K562 (cell line): ENCODE results near the gene KCTD11. TPM values are rescaled to one million over a fixed set of nuclear protein-coding genes. Genes with fewer than 3 reads are reported as not detected.

Experiments
- ATF6 ChIP-seq: sonication (generic); formaldehyde crosslinking; IDR thresholded peaks from 2 replicates; pipeline ENCODE4 v1.4.0; 2020; ENCODE audit warnings: mild to moderate bottlenecking, missing genetic modification reagents
- CREBBP ChIP-seq: IDR thresholded peaks from one replicate; pipeline ENCODE4 v1.6.1; 2012; ENCODE audit warnings: low read depth, mild to moderate bottlenecking, control low read depth, inconsistent platforms, low read length
- CTCF ChIP-seq, 3 experiments: IDR thresholded peaks in 2 of 3; conservative IDR thresholded peaks in 1 of 3; 2 replicates each; pipeline ENCODE4 v1.5.1; 2011 to 2012; ENCODE audit warnings: low read length in 3 of 3, mild to moderate bottlenecking in 3 of 3, control low read depth in 2 of 3, improper control_type of control experiment in 1 of 3, inconsistent platforms in 1 of 3, low read depth in 1 of 3, mixed read lengths in 1 of 3, moderate library complexity in 1 of 3; ENCODE audit not compliant: insufficient read depth in 2 of 3
- ESRRA ChIP-seq: fragments of 450-650 bp; IDR thresholded peaks from 2 replicates; pipeline ENCODE4 v1.6.1; 2014; ENCODE audit warnings: low read depth, mild to moderate bottlenecking, moderate library complexity, borderline replicate concordance
- GABPA ChIP-seq: fragments of 200-800 bp; sonication (Bioruptor generic); conservative IDR thresholded peaks from 2 replicates; pipeline ENCODE4 v1.6.1; 2016; ENCODE audit warnings: low read depth, missing genetic modification characterization, missing compliant biosample characterization
- GTF3C2 ChIP-seq: IDR thresholded peaks from 3 replicates; pipeline ENCODE4 v1.6.1; 2011; ENCODE audit warnings: borderline replicate concordance, mild to moderate bottlenecking, moderate library complexity; ENCODE audit not compliant: insufficient read length; ENCODE audit errors: extremely low read depth
- NUFIP1 ChIP-seq: fragments of 450-650 bp; IDR thresholded peaks from 2 replicates; pipeline ENCODE4 v1.6.1; 2018; ENCODE audit not compliant: partially characterized antibody
- RB1 ChIP-seq: fragments of 450-650 bp; IDR thresholded peaks from 2 replicates; pipeline ENCODE4 v1.6.1; 2017; ENCODE audit warnings: low read depth, mild to moderate bottlenecking
- RHOXF2B ChIP-seq: fragments of 250-450 bp; sonication (Bioruptor Pico); conservative IDR thresholded peaks from 2 replicates; pipeline ENCODE4 v1.5.1; 2021
- SRF ChIP-seq, 2 experiments: fragments of 250-450, 450-650 bp in 1 of 2; sonication (Bioruptor Pico) in 1 of 2; sonication (generic) in 1 of 2; formaldehyde crosslinking; IDR thresholded peaks; 2 replicates each; pipeline versions ENCODE4 v1.5.0 to v1.5.1; 2020 to 2022; ENCODE audit warnings: mild to moderate bottlenecking in 1 of 2, missing genetic modification reagents in 1 of 2
- TFAP4 ChIP-seq: sonication (generic); formaldehyde crosslinking; IDR thresholded peaks from 2 replicates; pipeline ENCODE4 v1.8.0; 2022; ENCODE audit warnings: missing genetic modification reagents, mild to moderate bottlenecking, moderate library complexity, borderline replicate concordance
- ZNF79 ChIP-seq: fragments of 250-450 bp; sonication (Bioruptor Pico); IDR thresholded peaks from 2 replicates; pipeline ENCODE4 v1.4.0; 2020; ENCODE audit warnings: low read depth, mild to moderate bottlenecking, moderate library complexity
- polyA plus RNA-seq, 8 experiments: library from polyadenylated mRNA; depleted of rRNA in 4 of 8; stranded (reverse) in 5 of 8; unstranded in 3 of 8; fragments of >200 nt; fragmentation: Nextera tagmentation in 2 of 8; fragmentation: Illumina TruSeq in 1 of 8; extraction: Ambion mirVana in 2 of 8; extraction: Trizol in 1 of 8; gene quantifications; 2 replicates each; pipeline versions ENCODE4 v1.2.1 to v1.2.3, GENCODE V29; 2011 to 2014; ENCODE audit warnings: inconsistent platforms in 1 of 8, missing spikeins in 1 of 8
- total RNA-seq, 7 experiments: library from RNA; depleted of rRNA in 6 of 7; stranded (reverse); fragments of >200 nt in 6 of 7; fragmentation: Illumina TruSeq in 2 of 7; extraction: Trizol in 2 of 7; gene quantifications; 2 replicates each; pipeline versions ENCODE4 v1.2.1 to v1.2.3, GENCODE V29; 2011 to 2021; ENCODE audit warnings: low replicate concordance in 1 of 7
- TF ChIP-seq, protein P1 (sequence below): fragments of 450-650 bp; IDR thresholded peaks from 2 replicates; pipeline ENCODE4 v1.6.1; 2017; ENCODE audit warnings: antibody characterized with exemption, mild to moderate bottlenecking

KCTD11 gene
- total and polyA plus RNA-seq, 9 of the 15 experiments (the other 6 are each of a cell fraction or from before 2014, with no cell fraction given) = 0.01 to 3.2 (median 2.5) TPM; not detected in 1

DNA sequence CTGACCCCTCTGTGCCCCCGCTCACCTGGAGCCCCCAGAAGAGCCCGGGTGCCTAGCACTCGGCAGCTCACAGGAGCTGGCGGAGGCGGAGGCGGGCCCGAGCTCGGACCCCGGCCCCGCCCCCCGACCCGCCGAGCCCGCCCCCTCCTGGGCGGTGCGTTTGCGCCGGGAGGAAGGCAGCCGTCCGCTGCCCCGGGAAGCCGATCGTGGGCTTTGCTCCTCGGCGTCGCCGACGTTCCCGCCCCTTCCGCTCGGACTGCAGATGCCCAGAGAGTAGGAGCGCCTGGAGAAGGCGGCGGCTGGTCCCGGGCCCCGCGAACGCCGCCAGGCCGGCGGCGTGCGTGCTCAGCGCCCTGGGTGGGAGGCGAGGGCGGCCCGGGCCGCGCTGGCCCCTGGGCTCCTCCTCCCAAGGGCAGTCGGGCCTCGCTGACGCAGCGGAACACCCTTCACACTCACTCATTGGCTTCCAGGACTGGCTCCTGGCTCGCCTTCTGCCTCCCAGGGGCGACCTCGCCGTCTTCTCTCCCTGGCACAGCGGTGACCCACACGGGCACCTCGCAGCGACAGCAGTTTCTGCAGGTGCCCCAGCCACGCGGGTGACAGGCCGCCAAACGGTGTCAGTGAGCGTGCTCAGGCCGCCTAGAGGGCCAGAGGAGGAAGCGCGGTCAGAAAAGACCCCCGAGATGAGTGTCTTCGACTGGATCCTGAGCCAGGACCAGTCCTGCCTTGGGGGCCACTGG lies 42.7 kb downstream of the KCTD11 start, which contains the start of gene PLSCR3 (continued):
- TF ChIP-seq, protein P1, sequence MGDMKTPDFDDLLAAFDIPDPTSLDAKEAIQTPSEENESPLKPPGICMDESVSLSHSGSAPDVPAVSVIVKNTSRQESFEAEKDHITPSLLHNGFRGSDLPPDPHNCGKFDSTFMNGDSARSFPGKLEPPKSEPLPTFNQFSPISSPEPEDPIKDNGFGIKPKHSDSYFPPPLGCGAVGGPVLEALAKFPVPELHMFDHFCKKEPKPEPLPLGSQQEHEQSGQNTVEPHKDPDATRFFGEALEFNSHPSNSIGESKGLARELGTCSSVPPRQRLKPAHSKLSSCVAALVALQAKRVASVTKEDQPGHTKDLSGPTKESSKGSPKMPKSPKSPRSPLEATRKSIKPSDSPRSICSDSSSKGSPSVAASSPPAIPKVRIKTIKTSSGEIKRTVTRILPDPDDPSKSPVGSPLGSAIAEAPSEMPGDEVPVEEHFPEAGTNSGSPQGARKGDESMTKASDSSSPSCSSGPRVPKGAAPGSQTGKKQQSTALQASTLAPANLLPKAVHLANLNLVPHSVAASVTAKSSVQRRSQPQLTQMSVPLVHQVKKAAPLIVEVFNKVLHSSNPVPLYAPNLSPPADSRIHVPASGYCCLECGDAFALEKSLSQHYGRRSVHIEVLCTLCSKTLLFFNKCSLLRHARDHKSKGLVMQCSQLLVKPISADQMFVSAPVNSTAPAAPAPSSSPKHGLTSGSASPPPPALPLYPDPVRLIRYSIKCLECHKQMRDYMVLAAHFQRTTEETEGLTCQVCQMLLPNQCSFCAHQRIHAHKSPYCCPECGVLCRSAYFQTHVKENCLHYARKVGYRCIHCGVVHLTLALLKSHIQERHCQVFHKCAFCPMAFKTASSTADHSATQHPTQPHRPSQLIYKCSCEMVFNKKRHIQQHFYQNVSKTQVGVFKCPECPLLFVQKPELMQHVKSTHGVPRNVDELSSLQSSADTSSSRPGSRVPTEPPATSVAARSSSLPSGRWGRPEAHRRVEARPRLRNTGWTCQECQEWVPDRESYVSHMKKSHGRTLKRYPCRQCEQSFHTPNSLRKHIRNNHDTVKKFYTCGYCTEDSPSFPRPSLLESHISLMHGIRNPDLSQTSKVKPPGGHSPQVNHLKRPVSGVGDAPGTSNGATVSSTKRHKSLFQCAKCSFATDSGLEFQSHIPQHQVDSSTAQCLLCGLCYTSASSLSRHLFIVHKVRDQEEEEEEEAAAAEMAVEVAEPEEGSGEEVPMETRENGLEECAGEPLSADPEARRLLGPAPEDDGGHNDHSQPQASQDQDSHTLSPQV = peak; percentile 84
- TF ChIP-seq GTF3C2 (no peak), SRF (CRISPR knock-in tag; IDR thresholded peaks at IDR 0.05) (no peak), ATF6 (CRISPR knock-in tag) (peak; percentile 68; the same call in 1 of the 2 replicates), CREBBP (no peak), TFAP4 (CRISPR knock-in tag) (peak; percentile 61; the same call in 1 of the 2 replicates), GABPA (tag) (peak; percentile 62), ZNF79 (CRISPR knock-in tag) (no peak), CTCF (IDR thresholded peaks at IDR 0.05 in 2 of 3, conservative IDR thresholded peaks at IDR 0.05 in 1 of 3; ENCODE audit: insufficient read depth in 2 of 3, low read depth in 1 of 3, low read length in 3 of 3) (peak; percentile 25 to 53 (median 44); a peak in 4 of 6 replicates), NUFIP1 (no peak), ESRRA (0 out of 2 replicates have a peak, but pooled peaks have one; percentile 29), RHOXF2B (CRISPR knock-in tag) (no peak), RB1 (peak; percentile 44; the same call in 1 of the 2 replicates)
